Activated CD8-positive, alpha-beta memory T cell treated with anti-CD3 and anti-CD28 coated beads, Interleukin-2, amount 10 ng/mL, durations not matched to agents 7 days and 5 days (primary cell): ENCODE data around the gene FADS2. TPM values are rescaled to one million over a fixed set of nuclear protein-coding genes. Genes with fewer than 3 reads are reported as not detected.

ENCODE experiments used
- ATAC-seq: fragments of 150-1000 bp; cut with Tn5 transposase; one replicate; pipeline ENCODE4 v1.10.0; 2021; ENCODE audit warnings: moderate library complexity
- CTCF ChIA-PET: fragments of 350-600 bp; sonication (Branson Sonifier 250); formaldehyde crosslinking; loops from one replicate; lab custom pipeline; 2021; ENCODE audit warnings: antibody characterized with exemption; lab: Charles Lee
- DNase-seq: peaks from one replicate; pipeline ENCODE4 v3.0.0-alpha.2; 2020
- H3K27ac Mint-ChIP-seq: one replicate; pipeline ENCODE4 v1.8.0; 2021; ENCODE audit warnings: mild to moderate bottlenecking, mixed read lengths
- H3K27me3 Mint-ChIP-seq: one replicate; pipeline ENCODE4 v1.8.0; 2021; ENCODE audit warnings: mixed read lengths
- H3K36me3 Mint-ChIP-seq: one replicate; pipeline ENCODE4 v1.8.0; 2021; ENCODE audit warnings: mild to moderate bottlenecking, mixed read lengths
- H3K4me1 Mint-ChIP-seq: one replicate; pipeline ENCODE4 v1.8.0; 2021; ENCODE audit warnings: mixed read lengths
- H3K4me3 Mint-ChIP-seq: one replicate; pipeline ENCODE4 v1.8.0; 2021; ENCODE audit warnings: mild to moderate bottlenecking, moderate library complexity, mixed read lengths
- H3K9me3 Mint-ChIP-seq: one replicate; pipeline ENCODE4 v1.8.0; 2022; ENCODE audit warnings: low read depth, mixed read lengths
- total RNA-seq, 2 experiments: library from RNA; stranded (reverse); gene quantifications; one replicate each; pipeline ENCODE4 v1.2.3, GENCODE V29; 2021

The FADS2 gene
- total RNA-seq, 2 experiments from 2014 or later = 174 to 184 TPM

DNA sequence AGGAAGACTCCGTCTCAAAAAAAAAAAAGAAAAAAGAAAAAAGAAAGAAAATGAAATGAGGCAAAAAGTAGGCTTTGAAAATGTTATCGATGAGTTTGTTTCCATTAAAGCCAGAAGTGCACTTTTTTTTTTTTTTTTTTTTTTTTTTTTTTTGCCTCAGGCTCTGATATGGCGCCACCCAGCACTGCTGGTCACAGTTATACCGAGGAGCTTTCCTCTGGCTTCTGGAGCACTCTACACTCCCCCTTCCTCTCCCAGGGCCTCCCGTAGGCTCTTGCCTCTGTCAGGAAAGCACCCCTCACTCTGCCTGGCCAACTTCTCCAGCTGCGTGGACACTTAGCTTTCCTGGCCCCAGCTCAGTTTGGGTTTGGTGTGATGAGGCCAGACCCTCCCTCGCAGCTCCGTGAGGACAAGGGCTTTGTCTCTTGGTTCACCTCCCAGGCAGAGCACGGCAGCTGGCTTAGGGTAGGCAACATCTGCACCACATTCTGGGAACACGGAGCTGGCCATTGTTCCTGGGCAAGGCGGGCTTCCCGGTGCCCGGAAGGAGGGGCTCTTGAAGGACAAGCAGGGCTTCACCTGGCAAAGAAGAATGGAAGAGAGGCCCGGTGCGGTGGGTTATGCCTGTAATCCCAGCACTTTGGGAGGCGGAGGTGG is 16.9 kb downstream of the FADS2 start:
- peaks cover 56% of the 10 kb centered on the region for H3K36me3 Mint-ChIP-seq
- no peaks in the 10 kb centered on the region for H3K27me3 Mint-ChIP-seq
- no peaks in the 10 kb centered on the region for H3K9me3 Mint-ChIP-seq
- no peak overlapping the region for H3K4me3 Mint-ChIP-seq
- H3K27ac Mint-ChIP-seq = no peak overlapping the region
- CTCF ChIA-PET = interaction anchor here (0.6 to 1.2 kb wide), 4 partner anchors 16 to 264 kb away, joined by 3 to 5 read pairs (median 4); no protein-coding TSS in a partner anchor
- DNase-seq = no peak
- H3K4me1 Mint-ChIP-seq = no peaks in the 10 kb centered on the region
- ATAC-seq = no peak

- ATAC-seq = no peak
- no peaks in the 10 kb centered on the region for H3K4me1 Mint-ChIP-seq
- no peak overlapping the region for H3K4me3 Mint-ChIP-seq
- DNase-seq = no peak
- no peaks in the 10 kb centered on the region for H3K27me3 Mint-ChIP-seq
- CTCF ChIA-PET = interaction anchor here (0.7 to 1.0 kb wide), 2 partner anchors 25 to 53 kb away, joined by 3 read pairs; no protein-coding TSS in a partner anchor
- no peak overlapping the region for H3K27ac Mint-ChIP-seq
- peaks cover 50% of the 10 kb centered on the region for H3K36me3 Mint-ChIP-seq
- no peaks in the 10 kb centered on the region for H3K9me3 Mint-ChIP-seq
These were observed 18.4 kb downstream of the FADS2 start for GRCh38 chr11:61846362-61847020.

GRCh38 chr11:61847914-61848581 is 19.9 kb downstream of the FADS2 start:
- Mint-ChIP-seq H3K4me1 (no peaks in the 10 kb centered on the region), H3K4me3 (no peak overlapping the region), H3K9me3 (no peaks in the 10 kb centered on the region), H3K27me3 (no peaks in the 10 kb centered on the region), H3K36me3 (peaks cover 52% of the 10 kb centered on the region), H3K27ac (no peak overlapping the region)
- no peak for ATAC-seq
- CTCF ChIA-PET = interaction anchor here (1.3 kb wide), 1 partner anchor 20 kb away, joined by 3 read pairs; the partner anchor contains the start of gene FADS2
- no peak for DNase-seq

GRCh38 chr11:61848631-61849030 is 20.5 kb downstream of the FADS2 start:
- Mint-ChIP-seq H3K27ac (no peak overlapping the region), H3K4me3 (no peak overlapping the region), H3K4me1 (no peaks in the 10 kb centered on the region), H3K27me3 (no peaks in the 10 kb centered on the region), H3K36me3 (peaks cover 50% of the 10 kb centered on the region), H3K9me3 (no peaks in the 10 kb centered on the region)
- DNase-seq (no peak), ATAC-seq (no peak)
- CTCF ChIA-PET = interaction anchor here (1.3 kb wide), 1 partner anchor 20 kb away, joined by 3 read pairs; the partner anchor contains the start of gene FADS2

DNA sequence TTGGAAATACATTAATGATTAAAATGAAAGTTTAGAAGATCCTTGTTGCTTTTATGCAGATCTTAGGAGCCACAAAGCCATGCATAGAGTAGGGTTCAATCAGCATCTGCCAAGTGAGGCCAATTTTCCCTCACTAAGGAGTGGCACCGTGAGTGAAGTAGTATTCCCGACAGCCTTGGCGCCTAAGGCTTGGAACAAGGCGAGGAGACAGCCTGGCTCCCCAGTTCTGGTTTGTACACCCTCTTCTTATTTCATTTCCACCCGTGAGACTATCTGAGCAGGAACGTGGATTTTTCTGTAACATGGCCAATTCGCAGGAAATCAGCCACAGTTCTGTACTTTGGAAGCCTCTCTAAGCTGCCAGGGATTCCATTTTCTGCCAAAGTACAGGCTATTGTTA is 22.6 kb downstream of the FADS2 start:
- Mint-ChIP-seq H3K4me3 (no peak overlapping the region), H3K9me3 (no peaks in the 10 kb centered on the region), H3K4me1 (no peaks in the 10 kb centered on the region), H3K27me3 (no peaks in the 10 kb centered on the region), H3K36me3 (peaks cover 46% of the 10 kb centered on the region), H3K27ac (no peak overlapping the region)
- DNase-seq (no peak), ATAC-seq (no peak)
- CTCF ChIA-PET = no interaction called here

DNA sequence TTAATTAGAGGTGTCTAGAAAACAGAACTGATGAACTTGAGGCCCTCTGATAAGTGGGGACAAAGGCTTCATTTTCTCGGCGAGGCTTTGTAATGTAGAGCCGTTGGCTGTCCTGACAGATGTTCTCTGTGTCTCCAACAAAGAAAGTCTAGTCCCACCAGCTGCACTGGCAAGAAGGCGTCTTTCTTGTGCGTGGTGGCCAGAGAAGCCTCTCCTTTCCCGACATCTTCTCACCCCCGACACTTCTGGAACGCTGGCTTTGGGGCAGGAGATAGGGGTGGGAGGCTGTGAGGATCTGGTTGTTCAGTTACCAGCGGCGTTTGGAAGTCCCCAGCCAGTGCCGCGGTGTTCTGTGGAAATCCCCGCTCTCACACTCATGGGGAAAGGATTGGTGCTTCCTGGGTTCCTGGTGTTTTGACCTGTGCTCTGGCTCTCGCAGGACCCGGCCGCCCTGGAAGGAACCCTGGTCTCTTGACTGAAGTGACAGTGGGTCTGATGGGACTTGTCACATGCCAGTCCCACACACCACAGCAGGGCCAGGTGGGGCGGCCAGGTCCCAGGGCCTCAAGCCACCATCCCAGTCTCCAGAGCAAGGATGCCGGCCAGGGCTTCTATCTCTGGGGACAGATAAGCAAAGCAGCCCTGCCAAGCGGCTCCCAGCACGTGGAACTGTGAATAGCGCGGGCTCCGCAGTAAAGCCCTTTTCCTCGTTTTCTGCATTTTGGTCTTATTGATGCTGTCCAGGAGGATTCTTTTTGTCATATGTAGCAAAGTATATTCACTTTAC is 23.2 kb downstream of the FADS2 start:
- Mint-ChIP-seq H3K36me3 (peaks cover 44% of the 10 kb centered on the region), H3K9me3 (no peaks in the 10 kb centered on the region), H3K4me1 (no peaks in the 10 kb centered on the region), H3K4me3 (no peak overlapping the region), H3K27me3 (no peaks in the 10 kb centered on the region), H3K27ac (no peak overlapping the region)
- no peak for ATAC-seq
- DNase-seq = no peak
- CTCF ChIA-PET = no interaction called here

- no peak overlapping the region for H3K27ac Mint-ChIP-seq
These were observed 23.8 kb downstream of the FADS2 start for GRCh38 chr11:61851900-61852295.

GRCh38 chr11:61853698-61854169 is 25.6 kb downstream of the FADS2 start:
- Mint-ChIP-seq H3K4me1 (no peaks in the 10 kb centered on the region), H3K27ac (no peak overlapping the region), H3K4me3 (no peak overlapping the region), H3K36me3 (peaks cover 26% of the 10 kb centered on the region), H3K9me3 (no peaks in the 10 kb centered on the region), H3K27me3 (no peaks in the 10 kb centered on the region)
- CTCF ChIA-PET = interaction anchor here (1.0 kb wide), 1 partner anchor 45 kb away, joined by 3 read pairs; no protein-coding TSS in a partner anchor
- DNase-seq (no peak), ATAC-seq (no peak)

More at GRCh38 chr11:61851900-61852295, 23.8 kb downstream of the FADS2 start:
- CTCF ChIA-PET = no interaction called here
- Mint-ChIP-seq H3K4me3 (no peak overlapping the region), H3K27me3 (no peaks in the 10 kb centered on the region), H3K36me3 (peaks cover 40% of the 10 kb centered on the region), H3K9me3 (no peaks in the 10 kb centered on the region), H3K4me1 (no peaks in the 10 kb centered on the region)
- ATAC-seq = no peak
- no peak for DNase-seq

DNA sequence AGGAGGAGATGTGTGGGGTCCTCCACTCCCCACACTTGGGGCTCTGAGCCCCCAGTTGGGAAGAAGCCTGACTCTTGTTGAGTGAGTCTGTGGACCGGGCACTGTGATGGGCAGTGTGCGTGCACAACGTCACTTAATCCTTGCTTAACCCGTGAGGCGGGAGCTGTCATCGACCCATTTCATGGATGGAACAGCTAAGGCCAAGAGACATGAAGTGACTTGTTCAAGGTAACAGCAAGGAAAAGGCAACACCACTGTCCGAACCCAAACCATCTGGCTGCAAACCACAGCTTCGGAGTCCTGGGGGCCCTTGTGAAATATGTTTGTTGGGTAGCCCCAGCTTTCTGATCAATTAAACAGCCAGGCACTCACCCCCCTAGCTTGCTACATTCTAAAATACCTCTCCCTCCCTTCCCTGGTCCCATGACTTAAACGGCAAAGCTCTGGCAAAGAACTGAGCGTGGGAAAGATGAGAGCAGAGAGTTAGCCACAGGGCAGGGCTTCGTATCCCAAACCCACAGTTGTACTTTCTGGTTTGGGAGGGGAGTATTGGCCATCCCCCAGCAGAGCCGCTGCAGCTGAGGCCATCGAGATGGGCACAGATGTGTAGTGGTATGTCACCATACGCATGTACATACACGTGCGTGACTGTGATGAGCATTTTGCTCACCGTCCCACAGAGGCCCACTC is 26.3 kb downstream of the FADS2 start:
- no peaks in the 10 kb centered on the region for H3K4me1 Mint-ChIP-seq
- no peak overlapping the region for H3K4me3 Mint-ChIP-seq
- no peak for ATAC-seq
- H3K36me3 Mint-ChIP-seq = peaks cover 30% of the 10 kb centered on the region
- no peak for DNase-seq
- H3K27me3 Mint-ChIP-seq = no peaks in the 10 kb centered on the region
- H3K9me3 Mint-ChIP-seq = no peaks in the 10 kb centered on the region
- no peak overlapping the region for H3K27ac Mint-ChIP-seq
- CTCF ChIA-PET = interaction anchor here (0.6 to 1.5 kb wide), 3 partner anchors 45 to 561 kb away, joined by 3 read pairs; no protein-coding TSS in a partner anchor

- H3K36me3 Mint-ChIP-seq = peaks cover 29% of the 10 kb centered on the region
- no peak overlapping the region for H3K4me3 Mint-ChIP-seq
- no peaks in the 10 kb centered on the region for H3K9me3 Mint-ChIP-seq
- DNase-seq (no peak), ATAC-seq (no peak)
- no peaks in the 10 kb centered on the region for H3K27me3 Mint-ChIP-seq
- H3K27ac Mint-ChIP-seq = no peak overlapping the region
- CTCF ChIA-PET = interaction anchor here (0.6 to 1.5 kb wide), 2 partner anchors 227 to 562 kb away, joined by 3 read pairs; no protein-coding TSS in a partner anchor
- no peaks in the 10 kb centered on the region for H3K4me1 Mint-ChIP-seq
These were observed 27.0 kb downstream of the FADS2 start for GRCh38 chr11:61854966-61855714.

GRCh38 chr11:61855939-61856680 is 28.0 kb downstream of the FADS2 start:
- Mint-ChIP-seq H3K27ac (no peak overlapping the region), H3K9me3 (no peaks in the 10 kb centered on the region), H3K4me3 (no peak overlapping the region), H3K4me1 (no peaks in the 10 kb centered on the region), H3K27me3 (no peaks in the 10 kb centered on the region), H3K36me3 (peaks cover 29% of the 10 kb centered on the region)
- DNase-seq (no peak), ATAC-seq (no peak)
- CTCF ChIA-PET = interaction anchor here (1.2 kb wide), 1 partner anchor 14 kb away, joined by 3 read pairs; no protein-coding TSS in a partner anchor
